Measurements from ENCODE around the gene FERMT1. TPM values are rescaled to one million over a fixed set of nuclear protein-coding genes. Genes with fewer than 3 reads are reported as not detected.
"Not testable (repeated sequence)": the region's sequence is repeated elsewhere in the genome, so short reads cannot be mapped to it uniquely, and the experiment has no call there.

Gene FERMT1
- total RNA-seq, 2 experiments from 2014 or later, result 0.12 to 0.14 TPM

DNA sequence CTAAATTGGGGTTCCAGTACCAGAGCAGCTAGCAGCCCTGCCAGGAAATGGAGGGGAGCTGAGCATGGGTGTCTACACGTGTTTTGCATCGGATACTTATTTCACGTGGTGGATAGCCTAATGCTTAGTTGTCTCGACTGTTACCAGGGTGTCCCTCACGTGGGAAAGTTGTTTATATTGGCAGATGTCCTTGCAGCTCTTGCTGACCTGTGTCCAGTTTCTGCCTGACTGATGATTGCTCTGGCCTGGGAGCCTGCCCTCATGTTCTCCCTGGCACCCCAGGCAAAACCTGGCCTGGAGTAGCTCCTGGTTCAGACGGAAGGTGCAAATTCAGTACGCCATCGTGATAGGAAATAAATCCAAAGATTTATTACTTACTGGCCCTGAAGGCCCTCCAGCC, 11.8 kb upstream of the FERMT1 start:
- no peaks in the 10 kb centered on the region for H3K36me3 Mint-ChIP-seq (ENCODE audit: low read depth)
- no peak overlapping the region for H3K27ac Mint-ChIP-seq
- no peak for DNase-seq
- CTCF ChIA-PET, result no interaction called here
- no peaks in the 10 kb centered on the region for H3K9me3 Mint-ChIP-seq
- H3K27me3 Mint-ChIP-seq (ENCODE audit: low read depth), result peaks cover 11% of the 10 kb centered on the region
- H3K4me1 Mint-ChIP-seq (ENCODE audit: low read depth), result no peaks in the 10 kb centered on the region
- intact Hi-C loops (cut with micrococcal nuclease), result no loop called here
- H3K4me3 Mint-ChIP-seq, result no peak overlapping the region

- intact Hi-C loops (cut with micrococcal nuclease), result no loop called here
- Mint-ChIP-seq H3K9me3 (no peaks in the 10 kb centered on the region), H3K27ac (no peak overlapping the region), H3K27me3 (ENCODE audit: low read depth) (peaks cover 9% of the 10 kb centered on the region), H3K4me1 (ENCODE audit: low read depth) (no peaks in the 10 kb centered on the region), H3K36me3 (ENCODE audit: low read depth) (no peaks in the 10 kb centered on the region), H3K4me3 (no peak overlapping the region)
- CTCF ChIA-PET, result no interaction called here
- DNase-seq, result no peak
Measured at GRCh38 chr20:6130045-6130444, 7.2 kb upstream of the FERMT1 start.

GRCh38 chr20:6127825-6128224, 5.0 kb upstream of the FERMT1 start:
- Mint-ChIP-seq H3K4me1 (ENCODE audit: low read depth) (no peaks in the 10 kb centered on the region), H3K4me3 (no peak overlapping the region), H3K27me3 (ENCODE audit: low read depth) (peaks cover 22% of the 10 kb centered on the region), H3K9me3 (no peaks in the 10 kb centered on the region), H3K27ac (no peak overlapping the region), H3K36me3 (ENCODE audit: low read depth) (no peaks in the 10 kb centered on the region)
- DNase-seq, result no peak
- intact Hi-C loops (cut with micrococcal nuclease), result no loop called here
- CTCF ChIA-PET, result interaction anchor here (0.6 kb wide), 2 partner anchors 26 to 44 kb away, joined by 4 to 5 read pairs; no protein-coding TSS in a partner anchor

DNA sequence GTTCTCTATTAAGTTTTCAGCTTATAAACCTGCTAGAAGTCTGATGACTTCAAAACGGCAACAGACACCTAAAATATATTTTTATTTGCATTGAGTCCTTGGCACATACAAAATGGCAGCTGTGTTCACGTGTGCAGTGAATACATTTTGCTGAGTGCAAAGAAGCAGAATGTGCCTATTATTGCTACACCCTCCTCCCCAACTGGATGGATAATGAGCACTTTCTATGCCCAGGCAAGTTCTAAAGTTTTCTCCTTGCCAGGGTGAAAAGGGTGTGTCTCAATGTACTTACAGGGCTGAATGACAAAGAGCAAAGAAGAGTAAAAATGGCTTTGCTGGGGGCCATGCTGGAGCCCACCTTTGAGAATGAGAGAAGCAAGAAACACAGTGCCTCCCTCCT, 4.0 kb upstream of the FERMT1 start:
- intact Hi-C loops (cut with micrococcal nuclease), result no loop called here
- H3K36me3 Mint-ChIP-seq (ENCODE audit: low read depth), result no peaks in the 10 kb centered on the region
- no peaks in the 10 kb centered on the region for H3K9me3 Mint-ChIP-seq
- CTCF ChIA-PET, result no interaction called here
- no peak overlapping the region for H3K4me3 Mint-ChIP-seq
- H3K27me3 Mint-ChIP-seq (ENCODE audit: low read depth), result peaks cover 27% of the 10 kb centered on the region
- no peak overlapping the region for H3K27ac Mint-ChIP-seq
- H3K4me1 Mint-ChIP-seq (ENCODE audit: low read depth), result peaks cover 2% of the 10 kb centered on the region
- no peak for DNase-seq

DNA sequence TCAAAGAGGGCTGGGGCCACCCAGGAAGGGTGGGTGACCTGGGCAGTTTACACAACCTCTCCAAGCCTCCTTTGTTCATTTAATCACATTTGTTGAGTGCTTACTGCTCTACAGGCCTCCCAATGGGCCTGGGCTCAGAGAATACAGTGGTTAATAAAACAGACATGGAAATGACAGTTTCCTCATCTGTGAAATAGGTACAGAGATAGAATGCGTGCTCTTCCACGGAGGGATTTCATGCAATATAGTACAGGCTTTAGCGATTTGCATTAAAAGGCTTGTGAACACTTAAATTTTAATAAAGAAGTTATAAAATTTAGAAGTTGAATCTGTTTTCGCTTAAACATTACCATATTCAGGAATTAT, 802 bp upstream of the FERMT1 start:
- CTCF ChIA-PET, result no interaction called here
- Mint-ChIP-seq H3K36me3 (ENCODE audit: low read depth) (no peaks in the 10 kb centered on the region), H3K27ac (no peak overlapping the region), H3K4me3 (peak overlapping the region; percentile 51), H3K27me3 (ENCODE audit: low read depth) (peaks cover 34% of the 10 kb centered on the region), H3K4me1 (ENCODE audit: low read depth) (peaks cover 2% of the 10 kb centered on the region), H3K9me3 (no peaks in the 10 kb centered on the region)
- no peak for DNase-seq
- intact Hi-C loops (cut with micrococcal nuclease), result no loop called here

DNA sequence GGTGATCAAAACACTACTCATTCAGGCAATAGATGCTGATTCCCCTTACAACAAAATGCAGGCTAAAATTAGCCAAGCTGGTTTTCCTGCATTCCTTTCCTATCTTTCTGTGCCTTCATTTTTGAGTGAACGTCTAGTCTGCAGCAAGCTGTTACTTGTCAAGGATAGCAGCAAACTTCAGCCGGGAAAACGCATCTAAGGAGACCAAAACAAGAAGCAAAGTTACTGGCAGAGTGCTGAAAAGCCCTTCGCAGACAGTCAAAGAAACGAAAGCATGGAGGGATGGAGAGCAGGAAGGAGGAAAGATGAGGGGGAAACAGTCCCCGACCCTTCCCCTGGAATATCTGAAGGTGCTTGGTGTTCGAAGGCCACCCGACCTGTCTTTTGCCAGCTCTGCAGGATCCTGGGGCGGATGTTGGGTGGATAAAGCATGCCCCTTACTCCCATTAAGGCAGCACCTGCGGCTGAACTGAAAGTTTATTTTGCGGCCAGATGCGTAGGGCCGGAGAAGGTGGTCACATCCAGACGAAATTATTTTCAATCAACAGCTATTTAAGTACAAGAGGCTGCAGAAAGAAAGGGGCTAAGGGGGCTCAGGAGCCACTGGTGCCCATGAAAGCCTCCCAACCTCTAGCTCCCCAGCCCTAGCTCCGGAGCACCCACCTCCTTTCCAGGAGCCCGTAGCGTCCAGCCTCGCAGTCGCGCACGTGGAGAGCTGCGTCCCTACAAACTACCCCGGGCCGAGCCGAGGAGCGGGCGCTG, 538 bp downstream of the FERMT1 start:
- Mint-ChIP-seq H3K27ac (no peak overlapping the region), H3K27me3 (ENCODE audit: low read depth) (peaks cover 35% of the 10 kb centered on the region), H3K36me3 (ENCODE audit: low read depth) (no peaks in the 10 kb centered on the region), H3K4me3 (peak overlapping the region; percentile 42), H3K9me3 (no peaks in the 10 kb centered on the region), H3K4me1 (ENCODE audit: low read depth) (peaks cover 2% of the 10 kb centered on the region)
- CTCF ChIA-PET, result interaction anchor here (1.0 kb wide), 1 partner anchor 19 kb away, joined by 3 read pairs; no protein-coding TSS in a partner anchor
- no peak for DNase-seq
- intact Hi-C loops (cut with micrococcal nuclease), result no loop called here

- Mint-ChIP-seq H3K27me3 (ENCODE audit: low read depth) (peaks cover 33% of the 10 kb centered on the region), H3K4me3 (no peak overlapping the region), H3K4me1 (ENCODE audit: low read depth) (peaks cover 2% of the 10 kb centered on the region), H3K27ac (no peak overlapping the region), H3K36me3 (ENCODE audit: low read depth) (no peaks in the 10 kb centered on the region), H3K9me3 (no peaks in the 10 kb centered on the region)
- CTCF ChIA-PET, result no interaction called here
- no peak for DNase-seq
- intact Hi-C loops (cut with micrococcal nuclease), result no loop called here
Measured at GRCh38 chr20:6121504-6121903, 1.3 kb downstream of the FERMT1 start.

DNA sequence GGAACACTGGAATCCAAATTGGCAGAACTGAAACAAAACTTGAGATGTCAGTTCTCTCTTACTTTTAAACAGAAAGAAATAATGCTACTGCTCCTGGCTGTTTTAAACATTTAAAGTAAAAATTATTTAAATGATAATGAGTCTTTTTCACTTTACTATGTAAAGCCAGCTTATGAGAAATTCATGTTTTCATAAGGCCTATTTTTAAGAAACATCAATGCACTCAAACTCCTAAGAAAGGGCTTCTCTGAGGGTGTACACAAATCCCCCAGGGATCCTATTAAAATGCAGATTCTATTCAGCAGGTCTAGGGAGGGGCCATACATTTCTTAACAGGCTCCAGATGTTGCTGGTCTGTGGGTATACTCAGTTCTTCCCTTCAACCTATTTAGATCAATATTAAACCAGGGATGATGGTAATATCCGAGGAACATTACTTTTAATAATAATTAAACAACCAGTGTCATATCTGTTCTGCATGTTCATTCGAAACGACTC, 2.3 kb downstream of the FERMT1 start:
- DNase-seq, result no peak
- intact Hi-C loops (cut with micrococcal nuclease), result no loop called here
- H3K9me3 Mint-ChIP-seq, result no peaks in the 10 kb centered on the region
- H3K27ac Mint-ChIP-seq, result no peak overlapping the region
- H3K4me1 Mint-ChIP-seq (ENCODE audit: low read depth), result peaks cover 2% of the 10 kb centered on the region
- peaks cover 32% of the 10 kb centered on the region for H3K27me3 Mint-ChIP-seq (ENCODE audit: low read depth)
- CTCF ChIA-PET, result no interaction called here
- no peak overlapping the region for H3K4me3 Mint-ChIP-seq
- no peaks in the 10 kb centered on the region for H3K36me3 Mint-ChIP-seq (ENCODE audit: low read depth)

DNA sequence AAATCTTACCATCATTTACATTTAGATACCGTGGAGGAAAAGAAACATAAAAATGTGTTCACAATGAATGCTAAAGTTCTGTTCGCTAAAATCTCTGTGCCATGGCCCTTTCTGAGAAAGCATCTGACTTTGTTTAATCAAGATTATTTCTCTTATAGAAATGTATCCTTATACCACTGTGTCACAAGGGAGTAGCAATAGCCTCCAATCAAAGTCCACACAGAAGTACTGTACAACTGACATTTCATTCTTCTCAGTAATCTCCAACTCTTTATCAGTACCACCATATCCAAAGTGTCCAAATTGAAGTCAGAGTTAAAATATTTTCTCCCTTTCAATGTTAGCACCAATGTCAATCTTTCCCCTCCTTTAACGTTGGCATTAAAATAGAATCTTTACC, 6.1 kb downstream of the FERMT1 start:
- DNase-seq, result no peak
- intact Hi-C loops (cut with micrococcal nuclease), result no loop called here
- Mint-ChIP-seq H3K9me3 (peaks cover 13% of the 10 kb centered on the region), H3K4me3 (no peak overlapping the region), H3K36me3 (ENCODE audit: low read depth) (peaks cover 3% of the 10 kb centered on the region), H3K27me3 (ENCODE audit: low read depth) (peaks cover 18% of the 10 kb centered on the region), H3K4me1 (ENCODE audit: low read depth) (no peaks in the 10 kb centered on the region), H3K27ac (no peak overlapping the region)
- CTCF ChIA-PET, result no interaction called here

GRCh38 chr20:6115221-6115895, 7.5 kb downstream of the FERMT1 start:
- H3K27ac Mint-ChIP-seq, result no peak overlapping the region
- H3K9me3 Mint-ChIP-seq, result peaks cover 13% of the 10 kb centered on the region
- intact Hi-C loops (cut with micrococcal nuclease), result no loop called here
- CTCF ChIA-PET, result interaction anchor here (0.7 kb wide), 1 partner anchor 26 kb away, joined by 3 read pairs; no protein-coding TSS in a partner anchor
- DNase-seq, result no peak
- H3K27me3 Mint-ChIP-seq (ENCODE audit: low read depth), result peaks cover 13% of the 10 kb centered on the region
- no peaks in the 10 kb centered on the region for H3K4me1 Mint-ChIP-seq (ENCODE audit: low read depth)
- H3K36me3 Mint-ChIP-seq (ENCODE audit: low read depth), result peaks cover 3% of the 10 kb centered on the region
- no peak overlapping the region for H3K4me3 Mint-ChIP-seq

DNA sequence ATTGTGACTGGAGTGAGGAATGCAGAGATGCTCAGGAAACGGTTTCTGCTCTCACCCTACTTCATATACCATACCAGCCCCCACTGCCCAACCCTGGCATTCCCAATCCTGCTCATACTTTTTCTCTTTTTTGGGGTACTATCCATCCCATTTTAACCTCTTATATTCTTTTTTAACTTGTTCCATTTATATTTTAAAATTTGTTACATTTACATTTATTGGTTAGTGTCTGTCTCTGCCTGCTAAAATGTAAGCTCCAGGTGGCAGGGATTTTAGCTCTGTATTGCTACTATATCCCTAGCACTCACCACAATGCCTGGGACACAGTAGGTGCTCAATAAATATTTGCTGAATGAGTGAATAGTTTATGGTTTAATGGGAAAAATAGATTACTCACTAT, 8.1 kb downstream of the FERMT1 start:
- Mint-ChIP-seq H3K36me3 (ENCODE audit: low read depth) (peaks cover 3% of the 10 kb centered on the region), H3K4me3 (no peak overlapping the region), H3K27ac (no peak overlapping the region), H3K4me1 (ENCODE audit: low read depth) (no peaks in the 10 kb centered on the region), H3K27me3 (ENCODE audit: low read depth) (peaks cover 17% of the 10 kb centered on the region), H3K9me3 (peaks cover 13% of the 10 kb centered on the region)
- CTCF ChIA-PET, result interaction anchor here (0.7 kb wide), 1 partner anchor 26 kb away, joined by 3 read pairs; no protein-coding TSS in a partner anchor
- intact Hi-C loops (cut with micrococcal nuclease), result no loop called here
- DNase-seq, result no peak

- Mint-ChIP-seq H3K27ac (no peak overlapping the region), H3K36me3 (ENCODE audit: low read depth) (peaks cover 3% of the 10 kb centered on the region), H3K27me3 (ENCODE audit: low read depth) (peaks cover 18% of the 10 kb centered on the region), H3K9me3 (peaks cover 13% of the 10 kb centered on the region), H3K4me3 (no peak overlapping the region), H3K4me1 (ENCODE audit: low read depth) (no peaks in the 10 kb centered on the region)
- DNase-seq, result no peak
- intact Hi-C loops (cut with micrococcal nuclease), result no loop called here
- CTCF ChIA-PET, result no interaction called here
Measured at GRCh38 chr20:6113951-6114350, 8.9 kb downstream of the FERMT1 start.

DNA sequence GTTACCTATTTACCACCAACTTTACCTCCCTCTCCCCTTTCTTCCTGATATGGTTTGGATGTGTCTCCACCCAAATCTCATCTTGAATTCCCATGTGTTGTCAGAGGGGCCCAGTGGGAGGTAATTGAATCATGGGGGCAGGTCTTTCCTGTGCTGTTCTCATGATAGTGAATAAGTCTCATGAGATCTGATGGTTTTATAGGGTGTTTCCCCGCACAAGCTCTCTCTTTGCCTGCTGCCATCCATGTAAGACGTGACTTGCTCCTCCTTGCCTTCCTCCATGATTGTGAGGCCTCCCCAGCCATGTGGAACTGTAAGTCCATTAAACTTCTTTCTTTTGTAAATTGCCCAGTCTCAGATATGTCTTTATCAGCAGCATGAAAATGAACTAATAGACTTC, 9.9 kb downstream of the FERMT1 start:
- CTCF ChIA-PET, result not testable (repeated sequence)
- peaks cover 14% of the 10 kb centered on the region for H3K27me3 Mint-ChIP-seq (ENCODE audit: low read depth)

More for the DNA sequence above, 9.9 kb downstream of the FERMT1 start:
- DNase-seq; H3K4me1 Mint-ChIP-seq (ENCODE audit: low read depth); H3K36me3 Mint-ChIP-seq (ENCODE audit: low read depth); H3K4me3 Mint-ChIP-seq; H3K27ac Mint-ChIP-seq; intact Hi-C loops (cut with micrococcal nuclease): not testable (repeated sequence)
- H3K9me3 Mint-ChIP-seq, result peaks cover 13% of the 10 kb centered on the region
